AG09319 (cell line): ENCODE data around the gene EN2.

ENCODE experiments used
- DNase-seq: peaks from one replicate; pipeline ENCODE4 v3.0.0-alpha.2; 2010; ENCODE audit warnings: low read depth; ENCODE audit errors: extremely low read depth
- CTCF ChIP-seq: IDR thresholded peaks from 2 replicates; pipeline ENCODE4 v1.5.1; 2011; ENCODE audit warnings: low read depth, mild to moderate bottlenecking, inconsistent platforms, low read length, moderate library complexity

EN2 gene

GRCh38 chr7:155471718-155472117, 13.8 kb downstream of the EN2 start:
- no peak for TF ChIP-seq CTCF
- no peak for DNase-seq

GRCh38 chr7:155477476-155477875, 19.5 kb downstream of the EN2 start:
- TF ChIP-seq CTCF: no peak
- DNase-seq: no peak

- no peak for DNase-seq
- TF ChIP-seq CTCF: no peak
Observed at GRCh38 chr7:155481764-155482163, 23.8 kb downstream of the EN2 start.

- no peak for DNase-seq
- TF ChIP-seq CTCF: no peak
Observed at GRCh38 chr7:155482511-155483183, 24.7 kb downstream of the EN2 start.

GRCh38 chr7:155483245-155483644, 25.3 kb downstream of the EN2 start:
- TF ChIP-seq CTCF: no peak

GRCh38 chr7:155483868-155484325, 26.0 kb downstream of the EN2 start:
- TF ChIP-seq CTCF: no peak
- no peak for DNase-seq

More at GRCh38 chr7:155483245-155483644, 25.3 kb downstream of the EN2 start:
- DNase-seq: no peak

GRCh38 chr7:155484483-155485399, 26.8 kb downstream of the EN2 start:
- TF ChIP-seq CTCF: no peak
- no peak for DNase-seq
